ENCODE results near the gene NTM.

DNA sequence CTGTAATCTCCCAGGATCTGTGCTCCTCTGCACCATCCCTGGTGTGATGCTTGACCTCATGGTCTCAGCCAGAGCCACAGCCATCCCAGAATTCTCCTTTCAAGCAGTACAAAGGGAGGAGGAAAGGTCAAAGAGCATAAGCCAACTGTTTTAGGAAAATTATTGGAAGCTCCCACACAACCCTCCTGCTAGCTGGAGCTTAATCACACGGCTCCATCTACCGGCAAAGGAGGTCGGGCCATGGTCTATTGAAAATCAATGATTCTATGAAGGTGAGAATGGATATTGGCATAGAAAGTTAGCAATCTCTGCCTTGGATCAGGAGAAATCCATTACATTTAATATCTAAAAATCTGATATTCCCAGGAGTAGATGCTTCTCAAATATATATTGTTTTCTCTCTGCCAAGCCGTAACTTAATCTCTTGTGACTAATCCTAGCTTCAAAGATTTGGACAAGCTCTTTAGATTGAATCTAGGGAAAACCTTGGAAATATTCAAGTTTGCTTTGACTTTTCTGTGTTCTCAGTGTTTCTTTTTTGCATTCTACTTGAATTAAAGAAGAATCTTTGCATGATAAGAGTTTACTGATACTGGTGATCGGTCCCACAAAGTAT is 259.6 kb downstream of the NTM start:
- no peak for TF ChIP-seq EZH2phosphoT487 (IDR thresholded peaks at IDR 0.05; ENCODE audit: insufficient read depth, low read depth)
- no peak for TF ChIP-seq EZH2 (IDR thresholded peaks at IDR 0.05; ENCODE audit: insufficient read depth, poor library complexity, severe bottlenecking)

Measured in GM23248 (cell line).